Fibroblast of lung (primary cell): Measurements from ENCODE around the gene ORAI1. TPM values are rescaled to one million over a fixed set of nuclear protein-coding genes. Genes with fewer than 3 reads are reported as not detected.

ENCODE experiments used
- DNase-seq, 2 donors: peaks; one replicate each; pipeline versions ENCODE4 v3.0.0 to v3.0.0-alpha.2; 2010; ENCODE audit warnings: low read depth in 2 of 2
- H2AFZ ChIP-seq: 2 replicates; pipeline ENCODE4 v1.5.1; 2012; ENCODE audit warnings: low read length, control low read depth, inconsistent platforms
- H3K27ac ChIP-seq: 2 replicates; pipeline ENCODE4 v1.5.1; 2011; ENCODE audit warnings: low read length, control low read depth; ENCODE audit not compliant: insufficient read depth
- H3K27me3 ChIP-seq: 2 replicates; pipeline ENCODE4 v1.5.1; 2011; ENCODE audit warnings: mild to moderate bottlenecking, low read length; ENCODE audit not compliant: control insufficient read depth, insufficient read depth
- H3K36me3 ChIP-seq: 2 replicates; pipeline ENCODE4 v1.5.1; 2011; ENCODE audit warnings: low read length; ENCODE audit not compliant: control insufficient read depth, insufficient read depth
- H3K4me1 ChIP-seq: 2 replicates; pipeline ENCODE4 v1.5.1; 2011; ENCODE audit warnings: low read length; ENCODE audit not compliant: control insufficient read depth, insufficient read depth; ENCODE audit errors: extremely low read depth
- H3K4me2 ChIP-seq: 2 replicates; pipeline ENCODE4 v1.5.1; 2011; ENCODE audit warnings: low read length, control low read depth; ENCODE audit not compliant: insufficient read depth; ENCODE audit errors: extremely low read depth
- H3K4me3 ChIP-seq, 4 experiments: fragments of 200-600 bp in 1 of 4; sonication (generic) in 1 of 4; replicated peaks in 1 of 4; 2 replicates each; pipeline ENCODE4 v1.5.1; 2011 to 2016; ENCODE audit warnings: low read length in 4 of 4, low read depth in 3 of 4, mild to moderate bottlenecking in 3 of 4, control low read depth in 2 of 4, inconsistent platforms in 1 of 4, mixed read lengths in 1 of 4; ENCODE audit not compliant: insufficient read depth in 1 of 4; ENCODE audit errors: control extremely low read depth in 1 of 4
- H3K79me2 ChIP-seq: 2 replicates; pipeline ENCODE4 v1.5.1; 2012; ENCODE audit warnings: mild to moderate bottlenecking, low read length, inconsistent platforms; ENCODE audit not compliant: control insufficient read depth, insufficient read depth
- H3K9ac ChIP-seq: 2 replicates; pipeline ENCODE4 v1.5.1; 2011; ENCODE audit warnings: mild to moderate bottlenecking, low read length, control low read depth; ENCODE audit not compliant: insufficient read depth
- H3K9me3 ChIP-seq: 2 replicates; pipeline ENCODE4 v1.5.1; 2012; ENCODE audit warnings: low read depth, low read length; ENCODE audit not compliant: control insufficient read depth, insufficient read depth
- H4K20me1 ChIP-seq: 2 replicates; pipeline ENCODE4 v1.5.1; 2011; ENCODE audit warnings: low read length; ENCODE audit not compliant: control insufficient read depth, insufficient read depth; ENCODE audit errors: extremely low read depth
- EZH2 ChIP-seq: IDR thresholded peaks from 2 replicates; pipeline ENCODE4 v1.5.1; 2012; ENCODE audit warnings: low read length, control low read depth, mild to moderate bottlenecking; ENCODE audit errors: missing control alignments
- polyA plus RNA-seq, 2 donors: library from polyadenylated mRNA; depleted of rRNA in 1 of 2; stranded (reverse) in 1 of 2; unstranded in 1 of 2; fragments of >200 nt; gene quantifications; 2 replicates each; pipeline ENCODE4 v1.2.1, GENCODE V29; 2011 to 2012; ENCODE audit warnings: missing spikeins in 1 of 2
- total RNA-seq: library from RNA; depleted of rRNA; stranded (reverse); fragments of >200 nt; gene quantifications from 2 replicates; pipeline ENCODE4 v1.2.1, GENCODE V29; 2014
- TF ChIP-seq, protein P1 (sequence below), 2 donors: IDR thresholded peaks in 1 of 2; conservative IDR thresholded peaks in 1 of 2; 1 replicate in 1 of 2; 2 replicates in 1 of 2; pipeline ENCODE4 v1.5.1; 2011 to 2012; ENCODE audit warnings: low read length in 2 of 2, control low read depth in 1 of 2, inconsistent platforms in 1 of 2, low read depth in 1 of 2, mild to moderate bottlenecking in 1 of 2

ORAI1 gene
- total and polyA plus RNA-seq, 2 donors (not counting 1 experiment from before 2014, with no cell fraction given), result 7.4 to 8.1 TPM

DNA sequence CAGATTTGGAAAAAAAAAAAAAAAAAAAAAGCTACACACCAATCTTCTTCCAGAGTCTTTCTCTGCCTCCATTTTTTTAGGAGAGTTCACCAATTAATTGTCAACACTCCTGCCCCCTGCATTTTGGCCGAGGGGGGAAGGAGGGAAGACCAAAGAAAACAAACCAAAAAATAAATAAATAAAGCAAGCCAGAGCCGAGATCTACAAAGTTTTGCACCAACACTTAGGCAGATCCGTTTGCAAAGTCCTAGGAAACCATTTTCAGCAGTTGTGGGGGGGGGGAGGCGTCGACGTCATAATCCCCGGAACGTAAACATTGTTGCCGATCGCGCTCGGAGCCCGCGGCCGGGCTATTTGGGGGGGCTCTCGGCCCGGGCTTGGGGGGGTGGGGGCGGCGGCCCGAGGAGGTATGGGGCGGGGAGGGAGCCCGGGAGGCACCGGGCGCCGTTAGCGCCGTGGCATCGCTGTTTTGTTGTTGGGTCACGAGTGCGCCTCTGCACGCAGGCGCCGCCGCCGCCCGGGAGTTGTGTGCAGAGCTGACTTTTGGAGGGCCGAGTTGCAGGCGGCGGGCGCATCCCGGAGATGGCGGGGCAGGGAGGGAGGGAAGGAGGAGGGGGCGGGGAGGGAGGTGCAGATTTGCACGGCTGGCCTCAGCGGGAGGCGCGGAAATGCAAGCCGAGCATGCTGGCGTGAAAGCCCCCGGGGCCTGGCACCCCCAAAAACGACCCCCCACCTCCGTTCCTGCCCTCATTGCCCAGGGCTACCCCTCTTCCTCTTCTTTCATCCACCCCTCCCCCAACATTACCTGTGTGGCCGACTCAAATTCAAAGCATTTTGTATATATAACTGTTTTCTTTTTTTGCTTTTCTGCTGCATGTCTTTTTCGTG lies 46.1 kb upstream of the ORAI1 start:
- Histone ChIP-seq H4K20me1 (no peaks in the 10 kb centered on the region), H3K36me3 (peaks cover under 1% of the 10 kb centered on the region), H3K9ac (peak overlapping the region; percentile 51), H3K4me2 (peak overlapping the region; percentile 82), H3K27me3 (no peaks in the 10 kb centered on the region), H2AFZ (peak overlapping the region; percentile 55), H3K4me1 (peaks cover 29% of the 10 kb centered on the region), H3K79me2 (peaks cover 9% of the 10 kb centered on the region), H3K27ac (peak overlapping the region; percentile 90), H3K4me3 (peak overlapping the region; percentile 58 to 79 (median 66)), H3K9me3 (no peaks in the 10 kb centered on the region)
- TF ChIP-seq EZH2, result no peak
- TF ChIP-seq, protein P1, sequence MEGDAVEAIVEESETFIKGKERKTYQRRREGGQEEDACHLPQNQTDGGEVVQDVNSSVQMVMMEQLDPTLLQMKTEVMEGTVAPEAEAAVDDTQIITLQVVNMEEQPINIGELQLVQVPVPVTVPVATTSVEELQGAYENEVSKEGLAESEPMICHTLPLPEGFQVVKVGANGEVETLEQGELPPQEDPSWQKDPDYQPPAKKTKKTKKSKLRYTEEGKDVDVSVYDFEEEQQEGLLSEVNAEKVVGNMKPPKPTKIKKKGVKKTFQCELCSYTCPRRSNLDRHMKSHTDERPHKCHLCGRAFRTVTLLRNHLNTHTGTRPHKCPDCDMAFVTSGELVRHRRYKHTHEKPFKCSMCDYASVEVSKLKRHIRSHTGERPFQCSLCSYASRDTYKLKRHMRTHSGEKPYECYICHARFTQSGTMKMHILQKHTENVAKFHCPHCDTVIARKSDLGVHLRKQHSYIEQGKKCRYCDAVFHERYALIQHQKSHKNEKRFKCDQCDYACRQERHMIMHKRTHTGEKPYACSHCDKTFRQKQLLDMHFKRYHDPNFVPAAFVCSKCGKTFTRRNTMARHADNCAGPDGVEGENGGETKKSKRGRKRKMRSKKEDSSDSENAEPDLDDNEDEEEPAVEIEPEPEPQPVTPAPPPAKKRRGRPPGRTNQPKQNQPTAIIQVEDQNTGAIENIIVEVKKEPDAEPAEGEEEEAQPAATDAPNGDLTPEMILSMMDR (conservative IDR thresholded peaks at IDR 0.05 in 1 of 2, IDR thresholded peaks at IDR 0.05 in 1 of 2; ENCODE audit: low read depth in 1 of 2, low read length in 2 of 2), result no peak
- peak; percentile 57 to 70 for DNase-seq

GRCh38 chr12:121580959-121581685 lies 45.2 kb upstream of the ORAI1 start, which contains the start of gene KDM2B:
Gene KDM2B, minus strand, starts transcription at chr12:121581023. Its CDS starts 112 bp downstream, at chr12:121580911.
- H3K27ac ChIP-seq, result peak within 1 kb of the TSS; percentile 90

More at GRCh38 chr12:121580959-121581685, 45.2 kb upstream of the ORAI1 start, which contains the start of gene KDM2B:
- peak within 1 kb of the TSS; percentile 58 to 79 (median 66) for H3K4me3 ChIP-seq
- H3K79me2 ChIP-seq, result peaks cover 9% of the 10 kb centered on the region
- TF ChIP-seq EZH2, result no peak
- TF ChIP-seq, protein P1 (conservative IDR thresholded peaks at IDR 0.05 in 1 of 2, IDR thresholded peaks at IDR 0.05 in 1 of 2; ENCODE audit: low read depth in 1 of 2, low read length in 2 of 2), result no peak
- H2AFZ ChIP-seq, result peak within 1 kb of the TSS; percentile 88
- H3K27me3 ChIP-seq, result no peaks in the 10 kb centered on the region
- H3K9ac ChIP-seq, result peak within 1 kb of the TSS; percentile 51
- no peaks in the 10 kb centered on the region for H3K9me3 ChIP-seq
- no peaks in the 10 kb centered on the region for H3K36me3 ChIP-seq
- no peaks in the 10 kb centered on the region for H4K20me1 ChIP-seq
- H3K4me2 ChIP-seq, result peak within 1 kb of the TSS; percentile 82
- peak; percentile 64 for DNase-seq
- H3K4me1 ChIP-seq, result peaks cover 29% of the 10 kb centered on the region
